ENCODE results near the gene MAB21L1.
A peak's percentile ranks its signal among the peaks of the same experiment; 100 is the strongest.

Gene MAB21L1

DNA sequence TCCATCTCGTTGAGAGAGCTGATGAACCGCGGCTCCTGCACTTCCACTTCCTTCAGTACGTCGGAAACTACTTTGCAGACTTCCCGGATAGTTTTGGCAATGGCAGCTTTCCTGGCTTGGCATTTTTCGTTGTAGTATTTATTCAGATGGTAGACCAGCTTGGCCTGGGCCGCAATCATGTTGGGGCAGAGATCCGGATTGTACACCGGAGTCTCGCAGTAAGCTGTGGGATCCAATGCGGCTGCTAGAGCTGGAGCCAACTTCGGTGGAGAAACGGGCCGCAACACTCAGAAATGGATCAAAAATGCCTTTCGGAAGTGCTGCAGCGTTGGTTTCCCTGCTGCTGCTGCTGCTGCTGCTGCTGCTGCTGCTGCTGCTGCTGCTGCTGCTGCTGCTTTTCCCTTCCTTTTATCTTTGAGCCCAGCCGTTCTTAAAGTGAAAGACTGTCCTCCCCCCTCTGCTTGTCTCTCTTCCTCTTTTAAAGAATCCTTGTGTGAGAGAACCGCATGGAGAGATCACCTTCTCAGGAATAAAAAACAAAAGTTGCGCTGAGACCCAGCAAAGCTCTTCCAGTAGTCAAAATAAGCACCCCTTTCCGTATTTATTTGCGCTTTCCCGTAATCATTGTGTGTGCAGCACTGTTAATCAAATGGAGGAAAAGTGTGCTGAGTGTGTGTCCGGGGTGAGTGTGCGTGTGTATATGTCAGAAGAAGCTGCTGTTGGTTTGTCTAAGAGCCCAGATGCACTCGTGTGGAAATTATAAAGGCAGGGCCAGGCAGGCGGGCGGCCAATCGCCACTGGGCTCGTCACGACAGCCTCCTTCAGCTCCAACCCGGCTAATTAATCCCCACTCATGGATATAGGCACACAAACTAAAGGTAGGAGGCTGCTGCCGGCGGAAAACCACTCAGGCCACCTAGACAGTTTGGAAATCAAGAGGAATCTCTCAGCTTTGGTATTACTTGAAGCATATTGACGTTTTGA is at the start of gene MAB21L1:
MAB21L1 (minus strand) TSS at position 730 of the 984 bp plus-strand sequence; CDS start at position 179, 551 bp downstream.
- no peaks in the 10 kb centered on the region for H3K36me3 ChIP-seq (replicated peaks)
- in situ Hi-C loops (cut with MboI; ENCODE audit: low sequenced_read_pairs), result no loop called here
- H3K9me3 ChIP-seq, result 0 out of 2 replicates have a peak, but pooled peaks cover 2% of the 10 kb centered on the region
- DNase-seq (ENCODE audit: low spot score in 2 of 2), result peak; percentile 50 to 75
- H3K27me3 ChIP-seq (ENCODE audit: low read depth), result no peaks in the 10 kb centered on the region
- peaks cover 32% of the 10 kb centered on the region for H3K4me1 ChIP-seq
- H3K4me3 ChIP-seq, result peak within 1 kb of the TSS; percentile 45

DNA sequence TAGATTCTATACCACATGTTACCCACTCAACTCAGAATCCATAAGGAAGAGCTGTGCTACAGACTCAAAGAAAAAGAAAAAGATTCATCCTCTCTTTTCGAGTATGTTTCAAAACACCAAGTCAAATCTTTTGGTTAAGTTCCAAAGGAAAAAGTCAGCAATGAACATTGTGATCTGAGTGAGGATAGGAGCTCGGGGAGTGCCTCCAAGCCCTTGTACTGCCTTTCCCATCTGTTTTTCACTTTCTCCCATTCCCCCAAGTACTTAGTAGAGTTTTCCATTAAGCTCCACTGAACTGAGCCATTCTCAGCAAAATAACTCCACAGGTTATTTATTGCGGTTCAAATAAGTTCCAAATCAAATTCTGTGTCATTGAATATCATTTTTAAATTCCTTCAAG is 47.7 kb upstream of the MAB21L1 start:
- in situ Hi-C loops (cut with MboI; ENCODE audit: low sequenced_read_pairs), result no loop called here
- Histone ChIP-seq H3K4me1 (no peaks in the 10 kb centered on the region), H3K9me3 (no peaks in the 10 kb centered on the region), H3K4me3 (no peak overlapping the region), H3K36me3 (replicated peaks) (no peaks in the 10 kb centered on the region), H3K27me3 (ENCODE audit: low read depth) (no peaks in the 10 kb centered on the region)
- DNase-seq (ENCODE audit: low spot score in 2 of 2), result no peak

DNA sequence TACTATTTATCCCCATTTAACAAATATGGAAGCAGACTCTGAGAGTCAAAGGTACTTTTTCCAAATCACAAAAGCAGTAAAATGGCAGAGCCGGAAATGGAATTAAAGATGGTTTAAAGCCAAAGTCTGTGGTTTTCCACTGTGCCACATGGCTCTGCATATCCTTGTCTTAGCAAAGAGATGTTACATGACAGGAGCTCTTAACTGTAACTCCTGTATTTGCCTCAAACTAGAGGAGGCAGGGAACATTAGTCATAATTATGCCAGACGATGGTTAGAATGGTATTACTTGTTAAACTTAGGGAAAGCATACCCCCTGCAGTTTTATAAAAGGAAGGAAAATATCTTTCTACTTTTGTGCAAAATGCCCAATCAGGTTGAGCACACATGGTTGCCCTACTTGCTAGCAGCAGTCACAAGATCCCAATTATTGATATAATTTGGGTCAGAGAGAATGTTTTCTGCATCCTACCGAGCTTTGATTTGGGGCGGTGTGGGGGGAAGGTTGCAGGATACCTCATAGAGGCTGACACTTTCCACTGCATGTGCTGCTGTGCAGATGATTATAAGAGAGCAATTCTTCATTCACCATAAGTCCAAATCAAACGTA is 42.0 kb upstream of the MAB21L1 start:
- no peak for DNase-seq (ENCODE audit: low spot score in 2 of 2)
- in situ Hi-C loops (cut with MboI; ENCODE audit: low sequenced_read_pairs), result no loop called here
- Histone ChIP-seq H3K36me3 (replicated peaks) (no peaks in the 10 kb centered on the region), H3K27me3 (ENCODE audit: low read depth) (0 out of 2 replicates have a peak, but pooled peaks cover 2% of the 10 kb centered on the region), H3K9me3 (no peaks in the 10 kb centered on the region), H3K4me1 (peaks cover 12% of the 10 kb centered on the region), H3K4me3 (no peak overlapping the region)

DNA sequence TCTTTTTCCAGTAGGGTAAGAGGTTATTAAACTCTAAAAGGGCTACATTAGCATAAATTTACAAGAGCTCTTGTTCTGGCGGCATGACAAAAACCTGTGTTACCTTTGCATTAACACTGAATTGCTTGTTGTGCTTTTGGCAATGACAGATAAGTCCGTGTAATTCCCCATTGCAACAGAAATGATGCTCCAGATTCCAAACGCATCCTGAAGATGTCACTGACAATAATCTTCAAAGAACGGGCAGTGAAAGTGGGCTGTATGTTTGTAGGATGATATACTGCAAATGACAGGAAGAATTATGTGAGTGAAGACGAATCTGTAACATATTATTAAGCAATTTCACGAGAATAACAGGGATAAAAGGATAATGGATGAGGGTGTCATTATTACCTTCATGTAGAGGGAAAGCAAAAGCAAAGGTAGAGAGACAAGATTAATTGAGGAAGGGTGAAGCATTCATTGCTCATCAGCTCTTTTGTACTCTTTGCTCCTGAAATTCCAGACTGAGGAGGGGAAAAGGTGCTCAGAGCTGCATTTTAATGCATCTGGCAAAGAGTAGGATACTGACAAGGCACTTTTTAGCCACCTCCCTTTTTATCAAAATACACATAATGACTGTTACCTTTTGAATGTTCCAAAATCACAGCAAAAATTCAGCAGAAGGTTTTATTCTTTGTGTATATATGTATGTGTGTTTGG is 38.5 kb upstream of the MAB21L1 start:
- DNase-seq (ENCODE audit: low spot score in 2 of 2), result peak; percentile 33 to 74
- Histone ChIP-seq H3K4me1 (peaks cover 12% of the 10 kb centered on the region), H3K27me3 (ENCODE audit: low read depth) (0 out of 2 replicates have a peak, but pooled peaks cover 2% of the 10 kb centered on the region), H3K36me3 (replicated peaks) (no peaks in the 10 kb centered on the region), H3K9me3 (no peaks in the 10 kb centered on the region), H3K4me3 (no peak overlapping the region)
- in situ Hi-C loops (cut with MboI; ENCODE audit: low sequenced_read_pairs), result no loop called here

DNA sequence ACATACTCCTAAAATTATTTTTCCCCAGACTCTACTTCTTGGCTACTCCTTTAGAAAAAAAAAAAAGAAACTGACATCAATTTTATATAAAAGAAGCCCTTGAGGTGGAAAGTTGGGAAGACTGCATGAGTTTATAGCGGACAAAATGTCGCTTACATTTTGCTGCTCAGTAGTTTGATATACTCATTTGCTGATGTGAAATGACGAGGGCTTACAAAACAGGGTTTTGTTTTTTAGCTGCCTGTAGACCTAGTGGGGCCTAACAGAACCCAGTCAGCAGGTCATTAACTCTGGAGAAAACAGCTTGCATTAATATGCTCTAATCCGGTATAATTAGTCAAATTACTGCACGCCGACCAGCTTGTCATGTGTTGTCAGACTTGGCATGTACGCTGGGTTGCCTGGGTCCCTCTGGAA is 37.6 kb upstream of the MAB21L1 start:
- H3K36me3 ChIP-seq (replicated peaks), result no peaks in the 10 kb centered on the region
- in situ Hi-C loops (cut with MboI; ENCODE audit: low sequenced_read_pairs), result no loop called here

DNA sequence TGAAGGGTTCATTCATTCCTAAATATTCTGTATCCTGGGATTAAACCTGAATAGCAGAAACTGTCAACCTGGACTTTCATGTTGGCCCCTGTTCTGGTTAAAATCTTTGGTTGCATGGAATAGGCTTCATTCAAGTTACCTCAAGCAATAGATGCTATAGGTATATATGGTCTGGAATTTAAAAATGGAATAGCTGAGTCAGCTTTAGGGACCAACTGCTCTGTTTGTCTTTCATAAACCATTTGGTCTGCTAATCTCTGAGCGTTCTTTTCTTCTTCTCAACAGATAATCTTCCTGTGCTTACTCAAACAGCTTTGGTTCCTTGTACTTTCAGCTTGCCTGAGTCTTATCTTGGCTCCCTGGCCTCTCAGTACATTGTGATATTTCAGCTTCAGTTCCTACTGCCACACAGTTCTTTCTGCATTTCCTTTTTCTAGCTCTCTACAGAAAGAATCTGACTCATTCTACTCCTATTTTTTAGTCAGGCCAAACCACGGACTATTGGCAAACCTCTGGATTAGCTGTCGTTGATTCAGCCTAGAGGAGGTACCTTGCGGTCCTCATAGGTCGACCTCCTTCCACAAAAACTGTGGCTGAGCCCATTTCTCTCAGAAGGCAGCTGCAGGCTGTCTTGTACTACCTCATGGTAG is 35.9 kb upstream of the MAB21L1 start:
- in situ Hi-C loops (cut with MboI; ENCODE audit: low sequenced_read_pairs), result no loop called here
- no peak overlapping the region for H3K4me3 ChIP-seq
- peaks cover 12% of the 10 kb centered on the region for H3K4me1 ChIP-seq
- H3K36me3 ChIP-seq (replicated peaks), result no peaks in the 10 kb centered on the region
- H3K27me3 ChIP-seq (ENCODE audit: low read depth), result 0 out of 2 replicates have a peak, but pooled peaks cover 2% of the 10 kb centered on the region
- no peaks in the 10 kb centered on the region for H3K9me3 ChIP-seq
- no peak for DNase-seq (ENCODE audit: low spot score in 2 of 2)

More for the DNA sequence above, 37.6 kb upstream of the MAB21L1 start:
- H3K9me3 ChIP-seq, result no peaks in the 10 kb centered on the region
- peaks cover 12% of the 10 kb centered on the region for H3K4me1 ChIP-seq
- H3K4me3 ChIP-seq, result no peak overlapping the region
- H3K27me3 ChIP-seq (ENCODE audit: low read depth), result 0 out of 2 replicates have a peak, but pooled peaks cover 2% of the 10 kb centered on the region
- DNase-seq (ENCODE audit: low spot score in 2 of 2), result no peak

DNA sequence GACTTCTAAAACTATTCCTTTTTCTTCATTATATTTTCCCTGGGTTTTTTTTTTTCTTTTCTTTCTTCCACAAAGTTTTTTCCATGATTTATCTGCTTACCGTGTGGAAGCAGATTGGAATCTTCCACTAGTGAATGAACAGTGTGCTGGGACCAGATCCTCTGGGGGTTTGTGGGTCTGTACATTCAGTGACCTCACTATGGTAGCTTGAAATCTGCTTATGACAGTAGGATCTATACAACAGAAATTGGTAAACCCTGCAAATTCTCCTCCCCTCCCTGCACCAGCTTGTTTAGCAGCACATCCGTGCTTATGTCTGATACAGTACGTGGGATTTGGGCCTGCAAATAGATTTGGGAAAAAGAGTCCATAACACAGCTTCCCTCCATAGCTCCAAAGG is 26.0 kb upstream of the MAB21L1 start:
- no peaks in the 10 kb centered on the region for H3K36me3 ChIP-seq (replicated peaks)
- H3K27me3 ChIP-seq (ENCODE audit: low read depth), result no peaks in the 10 kb centered on the region
- in situ Hi-C loops (cut with MboI; ENCODE audit: low sequenced_read_pairs), result no loop called here
- H3K4me1 ChIP-seq, result peaks cover 31% of the 10 kb centered on the region
- H3K9me3 ChIP-seq, result no peaks in the 10 kb centered on the region
- DNase-seq (ENCODE audit: low spot score in 2 of 2), result no peak
- no peak overlapping the region for H3K4me3 ChIP-seq

DNA sequence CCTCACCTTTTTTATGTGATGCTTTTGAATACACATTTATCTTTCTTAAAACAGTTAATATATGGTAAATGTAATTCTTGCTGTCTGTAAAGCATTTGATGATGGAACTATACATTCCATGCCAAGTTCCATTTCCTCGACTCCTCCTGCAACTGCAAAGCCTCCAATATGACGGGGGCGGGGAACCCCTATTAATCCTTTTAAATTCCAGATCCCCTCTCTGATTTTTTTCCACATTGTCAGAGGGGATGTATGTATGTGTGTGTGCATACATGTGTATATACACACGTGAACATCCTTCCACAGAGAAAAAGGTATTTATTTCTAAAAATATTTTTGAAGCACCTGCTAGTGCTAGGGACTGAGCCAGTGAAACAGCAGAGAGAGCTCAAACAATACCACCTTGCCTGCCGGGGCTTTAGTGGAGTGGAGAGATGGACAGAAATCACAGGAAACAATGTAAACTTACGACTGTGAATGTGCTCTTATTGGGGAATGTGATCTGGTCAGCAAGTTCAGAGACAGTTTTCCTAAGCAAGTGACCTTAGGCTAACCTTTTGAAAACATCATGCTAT is 25.3 kb upstream of the MAB21L1 start:
- in situ Hi-C loops (cut with MboI; ENCODE audit: low sequenced_read_pairs), result no loop called here
- peaks cover 31% of the 10 kb centered on the region for H3K4me1 ChIP-seq
- H3K27me3 ChIP-seq (ENCODE audit: low read depth), result no peaks in the 10 kb centered on the region
- H3K4me3 ChIP-seq, result no peak overlapping the region
- no peaks in the 10 kb centered on the region for H3K9me3 ChIP-seq
- no peak for DNase-seq (ENCODE audit: low spot score in 2 of 2)
- no peaks in the 10 kb centered on the region for H3K36me3 ChIP-seq (replicated peaks)

DNA sequence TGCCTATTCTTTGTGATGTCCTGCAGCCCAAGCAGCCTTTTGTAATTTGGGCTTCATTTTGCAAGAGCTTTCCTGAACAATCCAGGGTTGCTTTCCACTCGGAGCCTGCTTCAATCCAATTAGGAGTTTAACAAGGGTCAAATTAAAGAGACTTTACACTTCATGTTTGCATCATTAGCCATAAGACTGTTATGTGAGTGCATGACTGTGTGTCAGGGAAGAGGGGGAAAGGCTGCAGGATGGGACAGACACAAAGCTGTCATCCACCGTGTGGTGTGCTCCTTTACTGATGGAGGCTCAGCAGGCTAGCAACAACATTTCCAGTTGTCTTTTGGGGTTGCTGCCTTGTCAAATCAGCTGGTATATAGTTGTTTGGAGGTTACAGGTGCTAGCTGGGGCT is 23.7 kb upstream of the MAB21L1 start:
- peak in 1 of 2 experiments; percentile 31 for DNase-seq (ENCODE audit: low spot score in 2 of 2)

DNA sequence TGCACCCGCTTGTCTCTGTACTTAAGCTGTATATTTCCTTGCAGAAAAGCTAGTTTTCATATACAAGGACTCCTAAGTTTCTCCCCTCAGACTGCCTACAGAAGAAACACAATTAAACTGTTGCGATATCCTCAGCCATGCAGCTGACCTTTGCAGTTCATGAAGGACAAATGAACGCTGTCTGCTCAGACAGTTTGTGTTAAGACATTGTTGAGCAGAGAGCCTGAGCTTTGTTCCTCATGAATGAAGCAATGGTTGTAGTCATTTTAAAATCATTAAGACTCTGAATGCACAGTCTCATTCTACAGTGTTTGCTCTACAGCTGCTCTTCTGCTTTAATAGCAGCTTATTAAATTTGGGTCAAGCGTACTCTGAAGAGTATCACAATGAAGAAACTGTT is 23.2 kb upstream of the MAB21L1 start:
- Histone ChIP-seq H3K9me3 (no peaks in the 10 kb centered on the region), H3K4me1 (peaks cover 31% of the 10 kb centered on the region), H3K4me3 (no peak overlapping the region), H3K36me3 (replicated peaks) (no peaks in the 10 kb centered on the region), H3K27me3 (ENCODE audit: low read depth) (no peaks in the 10 kb centered on the region)
- in situ Hi-C loops (cut with MboI; ENCODE audit: low sequenced_read_pairs), result no loop called here
- peak; percentile 54 to 88 for DNase-seq (ENCODE audit: low spot score in 2 of 2)

More for the DNA sequence above, 23.7 kb upstream of the MAB21L1 start:
- Histone ChIP-seq H3K4me1 (peaks cover 31% of the 10 kb centered on the region), H3K9me3 (no peaks in the 10 kb centered on the region), H3K36me3 (replicated peaks) (no peaks in the 10 kb centered on the region), H3K4me3 (no peak overlapping the region), H3K27me3 (ENCODE audit: low read depth) (no peaks in the 10 kb centered on the region)
- in situ Hi-C loops (cut with MboI; ENCODE audit: low sequenced_read_pairs), result no loop called here

DNA sequence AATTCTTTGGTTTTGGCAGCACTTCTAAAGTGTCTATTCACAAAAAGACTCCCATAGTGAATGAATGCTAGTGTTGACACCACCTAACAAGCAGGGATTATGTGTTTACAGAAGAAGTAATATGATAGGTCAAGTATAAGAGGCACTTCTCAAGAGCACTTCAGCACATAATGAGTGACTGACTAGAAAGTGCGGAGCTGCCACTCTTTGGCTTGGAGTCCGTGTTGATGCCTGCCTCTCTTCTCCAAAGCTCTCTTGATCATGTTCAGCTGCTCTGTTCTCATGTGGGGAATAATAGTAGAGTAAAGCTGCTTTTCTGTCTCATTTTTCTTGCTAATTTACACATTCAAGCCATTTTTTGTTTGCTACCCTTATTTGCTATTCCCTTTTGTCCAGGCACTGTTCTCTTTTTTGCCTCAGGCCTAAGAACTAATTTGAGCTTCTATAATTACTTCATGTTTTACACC is 22.7 kb upstream of the MAB21L1 start:
- Histone ChIP-seq H3K36me3 (replicated peaks) (no peaks in the 10 kb centered on the region), H3K9me3 (no peaks in the 10 kb centered on the region), H3K27me3 (ENCODE audit: low read depth) (no peaks in the 10 kb centered on the region), H3K4me1 (peaks cover 31% of the 10 kb centered on the region), H3K4me3 (no peak overlapping the region)
- peak; percentile 76 to 97 for DNase-seq (ENCODE audit: low spot score in 2 of 2)
- in situ Hi-C loops (cut with MboI; ENCODE audit: low sequenced_read_pairs), result no loop called here

DNA sequence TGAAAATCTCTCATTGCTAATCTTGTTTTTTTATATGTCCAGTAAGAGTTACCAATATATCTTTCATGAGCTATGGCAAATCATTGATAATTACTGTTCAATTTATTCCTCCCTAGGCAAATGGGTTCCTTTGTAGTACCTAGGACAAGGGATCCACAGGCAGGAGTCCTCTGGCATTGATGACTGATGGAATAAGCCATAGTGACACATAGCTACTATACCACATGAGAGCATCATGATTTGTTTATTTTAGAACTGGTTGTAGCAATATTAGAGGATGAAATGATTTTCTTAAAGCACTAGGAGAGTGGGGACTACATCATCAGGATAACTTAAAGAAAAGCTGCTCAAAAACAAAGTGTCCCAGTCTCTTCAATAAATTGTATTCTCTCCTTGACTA is 21.7 kb upstream of the MAB21L1 start:
- Histone ChIP-seq H3K36me3 (replicated peaks) (no peaks in the 10 kb centered on the region), H3K27me3 (ENCODE audit: low read depth) (no peaks in the 10 kb centered on the region), H3K9me3 (no peaks in the 10 kb centered on the region), H3K4me3 (no peak overlapping the region), H3K4me1 (peaks cover 31% of the 10 kb centered on the region)
- no peak for DNase-seq (ENCODE audit: low spot score in 2 of 2)
- in situ Hi-C loops (cut with MboI; ENCODE audit: low sequenced_read_pairs), result no loop called here
